ENCODE data around the gene PIK3CG.

The PIK3CG gene

GRCh38 chr7:106858618-106859532 lies 6.2 kb upstream of the PIK3CG start:
- no peak for DNase-seq

- no peak for DNase-seq
Measured at GRCh38 chr7:106862317-106863089, 2.6 kb upstream of the PIK3CG start.

GRCh38 chr7:106863274-106863997 lies 1.6 kb upstream of the PIK3CG start:
- no peak for DNase-seq

- DNase-seq = no peak
Measured at GRCh38 chr7:106864298-106865081, 592 bp upstream of the PIK3CG start.

- DNase-seq = no peak
Measured at GRCh38 chr7:106866298-106867281, 1.5 kb downstream of the PIK3CG start.

GRCh38 chr7:106867641-106868351 lies 2.7 kb downstream of the PIK3CG start:
- DNase-seq = no peak

GRCh38 chr7:106868364-106868763 lies 3.3 kb downstream of the PIK3CG start:
- no peak for DNase-seq

- no peak for DNase-seq
Measured at GRCh38 chr7:106869954-106870353, 4.9 kb downstream of the PIK3CG start.

GRCh38 chr7:106870528-106870927 lies 5.4 kb downstream of the PIK3CG start:
- no peak for DNase-seq

GRCh38 chr7:106870983-106871410 lies 5.9 kb downstream of the PIK3CG start:
- DNase-seq = no peak

- no peak for DNase-seq
Measured at GRCh38 chr7:106871793-106872571, 6.9 kb downstream of the PIK3CG start.

GRCh38 chr7:106872763-106873162 lies 7.7 kb downstream of the PIK3CG start:
- DNase-seq = no peak

- no peak for DNase-seq
Measured at GRCh38 chr7:106874076-106874475, 9.0 kb downstream of the PIK3CG start.

- no peak for DNase-seq
Measured at GRCh38 chr7:106875508-106875907, 10.4 kb downstream of the PIK3CG start.

GRCh38 chr7:106878748-106879439 lies 13.8 kb downstream of the PIK3CG start:
- no peak for DNase-seq

- no peak for DNase-seq
Measured at GRCh38 chr7:106881984-106882383, 16.9 kb downstream of the PIK3CG start.

GRCh38 chr7:106883456-106884026 lies 18.5 kb downstream of the PIK3CG start:
- DNase-seq = no peak

- DNase-seq = no peak
Measured at GRCh38 chr7:106885652-106886051, 20.6 kb downstream of the PIK3CG start.

- DNase-seq = no peak
Measured at GRCh38 chr7:106887421-106887820, 22.3 kb downstream of the PIK3CG start.

Measured in activated CD4-positive, alpha-beta T cell treated with anti-CD3 and anti-CD28 coated beads for 48 hours (primary cell).